Muscle of arm (tissue), 12 donors: ENCODE results near the gene MAP7D1. TPM values are rescaled to one million over a fixed set of nuclear protein-coding genes. Genes with fewer than 3 reads are reported as not detected.

Experiments
- polyA plus RNA-seq, 12 donors: library from polyadenylated mRNA; unstranded; fragments of 120-200 nt; gene quantifications; one replicate each; pipeline ENCODE4 v1.2.1, GENCODE V29; 2013; ENCODE audit not compliant: insufficient read length in 12 of 12

The MAP7D1 gene
- polyA plus RNA-seq, 12 donors: 110 to 204 (median 130) TPM; not detected in 1

Other genes starting within 250 kb of the MAP7D1 start
- gene AGO3, start 225.1 kb upstream of the MAP7D1 start, polyA plus RNA-seq: 10 to 100 TPM in 8 of 12 donors, 1 to 10 TPM in 4; 9.3 to 94.1 (median 12.0) TPM
- 1 to 10 TPM in 1 of 12 donors, under 1 TPM in 9, not detected in 2; 0.16 to 1.4 (median 0.40) TPM for gene TEKT2, start 72.1 kb upstream of the MAP7D1 start, polyA plus RNA-seq
- gene ADPRS, start 67.3 kb upstream of the MAP7D1 start, polyA plus RNA-seq: 10 to 100 TPM in 11 of 12 donors, not detected in 1; 17.2 to 28.5 (median 24.1) TPM
- 10 to 100 TPM in 6 of 12 donors, 1 to 10 TPM in 5, not detected in 1; 6.3 to 19.9 (median 11.1) TPM for gene COL8A2, start 30.9 kb upstream of the MAP7D1 start, polyA plus RNA-seq
- 10 to 100 TPM in 11 of 12 donors, not detected in 1; 25.8 to 46.5 (median 38.1) TPM for gene TRAPPC3, start 6.7 kb upstream of the MAP7D1 start, polyA plus RNA-seq
- gene THRAP3, start 68.3 kb downstream of the MAP7D1 start, polyA plus RNA-seq: 100 to 1,000 TPM in 8 of 12 donors, 10 to 100 TPM in 3, not detected in 1; 96.0 to 157 (median 105) TPM
- 10 to 100 TPM in 2 of 12 donors, 1 to 10 TPM in 9, not detected in 1; 2.1 to 16.8 (median 3.0) TPM for gene SH3D21, start 150.2 kb downstream of the MAP7D1 start, polyA plus RNA-seq
- 10 to 100 TPM in 11 of 12 donors, not detected in 1; 10.8 to 88.1 (median 23.4) TPM for gene EVA1B, start 167.5 kb downstream of the MAP7D1 start, polyA plus RNA-seq
- 10 to 100 TPM in 11 of 12 donors, not detected in 1; 19.5 to 28.2 (median 22.1) TPM for gene STK40, start 229.8 kb downstream of the MAP7D1 start, polyA plus RNA-seq
- gene LSM10, start 241.7 kb downstream of the MAP7D1 start, polyA plus RNA-seq: 10 to 100 TPM in 11 of 12 donors, not detected in 1; 18.8 to 29.3 (median 20.7) TPM